ENCODE results near the gene GOLGA2.

The GOLGA2 gene

GRCh38 chr9:128316421-128316820, 40.6 kb upstream of the GOLGA2 start:
- no peak for DNase-seq (ENCODE audit: low spot score)
- Histone ChIP-seq H3K9me3 (ENCODE audit: severe bottlenecking) (no peaks in the 10 kb centered on the region), H3K4me1 (ENCODE audit: insufficient read depth, poor library complexity, severe bottlenecking) (no peaks in the 10 kb centered on the region), H3K27me3 (ENCODE audit: insufficient read depth, poor library complexity, severe bottlenecking) (no peaks in the 10 kb centered on the region), H3K36me3 (ENCODE audit: low read depth) (peaks cover 48% of the 10 kb centered on the region), H3K27ac (ENCODE audit: poor library complexity, severe bottlenecking) (no peak overlapping the region), H3K4me3 (ENCODE audit: severe bottlenecking) (no peak overlapping the region)
- ATAC-seq (ENCODE audit: low read depth) = no peak
- no peak for TF ChIP-seq CTCF (IDR thresholded peaks at IDR 0.05; ENCODE audit: poor library complexity, severe bottlenecking)

DNA sequence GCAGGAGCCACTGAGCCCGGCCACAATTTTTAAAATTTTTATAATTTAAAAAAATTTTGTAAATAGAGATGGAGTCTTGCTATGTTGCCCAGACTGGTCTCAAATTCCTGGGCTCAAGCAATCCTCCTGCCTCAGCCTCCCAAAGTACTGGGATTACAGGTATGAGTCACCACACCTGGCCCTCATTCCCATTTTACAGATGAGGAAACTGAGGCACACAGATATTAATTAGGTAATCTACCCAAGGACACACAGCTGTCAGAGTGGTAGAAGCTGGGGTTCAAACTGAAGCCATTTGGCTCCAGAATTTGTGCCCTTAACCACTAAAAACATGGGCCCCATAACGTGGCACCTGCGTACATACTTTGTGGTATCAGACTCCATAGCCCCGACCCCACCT, 38.9 kb upstream of the GOLGA2 start:
- Histone ChIP-seq H3K27ac (ENCODE audit: poor library complexity, severe bottlenecking) (no peak overlapping the region), H3K4me1 (ENCODE audit: insufficient read depth, poor library complexity, severe bottlenecking) (no peaks in the 10 kb centered on the region), H3K36me3 (ENCODE audit: low read depth) (peaks cover 53% of the 10 kb centered on the region), H3K27me3 (ENCODE audit: insufficient read depth, poor library complexity, severe bottlenecking) (no peaks in the 10 kb centered on the region), H3K9me3 (ENCODE audit: severe bottlenecking) (no peaks in the 10 kb centered on the region), H3K4me3 (ENCODE audit: severe bottlenecking) (no peak overlapping the region)
- DNase-seq (ENCODE audit: low spot score) = no peak
- no peak for TF ChIP-seq CTCF (IDR thresholded peaks at IDR 0.05; ENCODE audit: poor library complexity, severe bottlenecking)
- ATAC-seq (ENCODE audit: low read depth) = no peak

DNA sequence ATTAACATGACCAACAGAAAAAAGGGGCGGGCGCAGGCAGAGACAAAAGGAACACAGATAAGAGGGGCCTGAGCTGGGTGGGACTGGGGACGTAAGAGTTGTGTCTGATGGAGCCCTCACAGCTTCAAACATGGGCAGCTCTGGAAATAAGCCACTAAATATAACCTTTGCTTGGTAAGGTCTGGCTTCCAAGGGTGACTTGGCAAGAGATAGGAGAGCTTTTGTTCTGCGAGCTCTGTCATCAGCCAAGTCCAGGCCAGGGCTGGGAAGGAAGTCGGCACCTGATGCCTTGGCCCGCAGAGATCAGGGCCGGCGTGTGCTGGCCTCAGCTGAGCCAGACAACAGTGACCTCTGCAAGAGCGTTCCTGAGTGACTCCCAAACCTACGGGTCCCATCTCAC, 34.7 kb upstream of the GOLGA2 start:
- ATAC-seq (ENCODE audit: low read depth) (no peak), DNase-seq (ENCODE audit: low spot score) (no peak)
- Histone ChIP-seq H3K9me3 (ENCODE audit: severe bottlenecking) (no peaks in the 10 kb centered on the region), H3K27ac (ENCODE audit: poor library complexity, severe bottlenecking) (no peak overlapping the region), H3K4me3 (ENCODE audit: severe bottlenecking) (no peak overlapping the region), H3K4me1 (ENCODE audit: insufficient read depth, poor library complexity, severe bottlenecking) (peaks cover 19% of the 10 kb centered on the region), H3K36me3 (ENCODE audit: low read depth) (peaks cover 49% of the 10 kb centered on the region), H3K27me3 (ENCODE audit: insufficient read depth, poor library complexity, severe bottlenecking) (no peaks in the 10 kb centered on the region)
- TF ChIP-seq CTCF (IDR thresholded peaks at IDR 0.05; ENCODE audit: poor library complexity, severe bottlenecking) = no peak

GRCh38 chr9:128309551-128309950, 33.7 kb upstream of the GOLGA2 start:
- no peaks in the 10 kb centered on the region for H3K9me3 ChIP-seq (ENCODE audit: severe bottlenecking)
- ATAC-seq (ENCODE audit: low read depth) (no peak), DNase-seq (ENCODE audit: low spot score) (no peak)
- TF ChIP-seq CTCF (IDR thresholded peaks at IDR 0.05; ENCODE audit: poor library complexity, severe bottlenecking) = no peak
- H3K36me3 ChIP-seq (ENCODE audit: low read depth) = peaks cover 40% of the 10 kb centered on the region
- H3K4me3 ChIP-seq (ENCODE audit: severe bottlenecking) = no peak overlapping the region
- peaks cover 19% of the 10 kb centered on the region for H3K4me1 ChIP-seq (ENCODE audit: insufficient read depth, poor library complexity, severe bottlenecking)
- no peaks in the 10 kb centered on the region for H3K27me3 ChIP-seq (ENCODE audit: insufficient read depth, poor library complexity, severe bottlenecking)
- no peak overlapping the region for H3K27ac ChIP-seq (ENCODE audit: poor library complexity, severe bottlenecking)

DNA sequence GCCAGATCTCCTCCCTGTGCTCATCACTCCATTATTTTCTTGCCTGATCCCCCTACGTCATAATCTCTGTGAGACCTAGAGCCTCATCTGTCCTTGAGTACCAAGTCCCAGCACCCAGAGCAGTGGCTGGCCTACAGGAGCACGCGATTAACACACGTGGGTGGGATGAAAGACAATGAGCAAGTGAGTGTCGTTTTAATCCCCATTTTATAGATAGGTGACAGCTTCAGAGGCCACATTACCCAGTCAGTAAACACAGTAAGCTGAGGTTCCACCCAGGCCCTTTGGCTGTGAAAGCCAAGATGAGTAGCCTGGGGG, 29.1 kb upstream of the GOLGA2 start:
- no peak for TF ChIP-seq CTCF (IDR thresholded peaks at IDR 0.05; ENCODE audit: poor library complexity, severe bottlenecking)
- no peak for DNase-seq (ENCODE audit: low spot score)
- Histone ChIP-seq H3K4me3 (ENCODE audit: severe bottlenecking) (no peak overlapping the region), H3K4me1 (ENCODE audit: insufficient read depth, poor library complexity, severe bottlenecking) (peaks cover 19% of the 10 kb centered on the region), H3K27me3 (ENCODE audit: insufficient read depth, poor library complexity, severe bottlenecking) (no peaks in the 10 kb centered on the region), H3K27ac (ENCODE audit: poor library complexity, severe bottlenecking) (no peak overlapping the region), H3K9me3 (ENCODE audit: severe bottlenecking) (no peaks in the 10 kb centered on the region), H3K36me3 (ENCODE audit: low read depth) (peaks cover 17% of the 10 kb centered on the region)
- ATAC-seq (ENCODE audit: low read depth) = no peak
